ENCODE results near the gene HORMAD2. TPM values are rescaled to one million over a fixed set of nuclear protein-coding genes. Genes with fewer than 3 reads are reported as not detected.

Gene HORMAD2
- total RNA-seq, 1 donor from 2014 or later: not detected

- Mint-ChIP-seq H3K27ac (ENCODE audit: unreplicated experiment) (peak overlapping the region; percentile 38), H3K4me3 (ENCODE audit: unreplicated experiment) (no peak overlapping the region), H3K9me3 (ENCODE audit: unreplicated experiment) (no peaks in the 10 kb centered on the region), H3K36me3 (ENCODE audit: unreplicated experiment) (no peaks in the 10 kb centered on the region), H3K4me1 (ENCODE audit: unreplicated experiment) (peaks cover 45% of the 10 kb centered on the region), H3K27me3 (ENCODE audit: unreplicated experiment) (no peaks in the 10 kb centered on the region)
- TF ChIP-seq, protein P1, sequence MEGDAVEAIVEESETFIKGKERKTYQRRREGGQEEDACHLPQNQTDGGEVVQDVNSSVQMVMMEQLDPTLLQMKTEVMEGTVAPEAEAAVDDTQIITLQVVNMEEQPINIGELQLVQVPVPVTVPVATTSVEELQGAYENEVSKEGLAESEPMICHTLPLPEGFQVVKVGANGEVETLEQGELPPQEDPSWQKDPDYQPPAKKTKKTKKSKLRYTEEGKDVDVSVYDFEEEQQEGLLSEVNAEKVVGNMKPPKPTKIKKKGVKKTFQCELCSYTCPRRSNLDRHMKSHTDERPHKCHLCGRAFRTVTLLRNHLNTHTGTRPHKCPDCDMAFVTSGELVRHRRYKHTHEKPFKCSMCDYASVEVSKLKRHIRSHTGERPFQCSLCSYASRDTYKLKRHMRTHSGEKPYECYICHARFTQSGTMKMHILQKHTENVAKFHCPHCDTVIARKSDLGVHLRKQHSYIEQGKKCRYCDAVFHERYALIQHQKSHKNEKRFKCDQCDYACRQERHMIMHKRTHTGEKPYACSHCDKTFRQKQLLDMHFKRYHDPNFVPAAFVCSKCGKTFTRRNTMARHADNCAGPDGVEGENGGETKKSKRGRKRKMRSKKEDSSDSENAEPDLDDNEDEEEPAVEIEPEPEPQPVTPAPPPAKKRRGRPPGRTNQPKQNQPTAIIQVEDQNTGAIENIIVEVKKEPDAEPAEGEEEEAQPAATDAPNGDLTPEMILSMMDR (IDR thresholded peaks at IDR 0.05): no peak
- DNase-seq (ENCODE audit: extremely low spot score, unreplicated experiment): no peak
These were observed 144.0 kb downstream of the HORMAD2 start for GRCh38 chr22:30224161-30224857.

GRCh38 chr22:30225220-30225927 is 145.1 kb downstream of the HORMAD2 start:
- Mint-ChIP-seq H3K4me3 (ENCODE audit: unreplicated experiment) (no peak overlapping the region), H3K27me3 (ENCODE audit: unreplicated experiment) (no peaks in the 10 kb centered on the region)

GRCh38 chr22:30226192-30226832 is 146.0 kb downstream of the HORMAD2 start:
- TF ChIP-seq, protein P1 (IDR thresholded peaks at IDR 0.05): no peak
- H3K27ac Mint-ChIP-seq (ENCODE audit: unreplicated experiment): peak overlapping the region; percentile 65
- no peak overlapping the region for H3K4me3 Mint-ChIP-seq (ENCODE audit: unreplicated experiment)
- peaks cover 41% of the 10 kb centered on the region for H3K4me1 Mint-ChIP-seq (ENCODE audit: unreplicated experiment)
- DNase-seq (ENCODE audit: extremely low spot score, unreplicated experiment): no peak
- H3K27me3 Mint-ChIP-seq (ENCODE audit: unreplicated experiment): no peaks in the 10 kb centered on the region
- H3K9me3 Mint-ChIP-seq (ENCODE audit: unreplicated experiment): no peaks in the 10 kb centered on the region
- no peaks in the 10 kb centered on the region for H3K36me3 Mint-ChIP-seq (ENCODE audit: unreplicated experiment)

More at GRCh38 chr22:30225220-30225927, 145.1 kb downstream of the HORMAD2 start:
- H3K9me3 Mint-ChIP-seq (ENCODE audit: unreplicated experiment): no peaks in the 10 kb centered on the region
- DNase-seq (ENCODE audit: extremely low spot score, unreplicated experiment): no peak
- no peaks in the 10 kb centered on the region for H3K36me3 Mint-ChIP-seq (ENCODE audit: unreplicated experiment)
- peak overlapping the region; percentile 65 for H3K27ac Mint-ChIP-seq (ENCODE audit: unreplicated experiment)
- peaks cover 38% of the 10 kb centered on the region for H3K4me1 Mint-ChIP-seq (ENCODE audit: unreplicated experiment)
- TF ChIP-seq, protein P1 (IDR thresholded peaks at IDR 0.05): no peak

Other genes starting within 250 kb of the HORMAD2 start
- gene ASCC2, start 242.2 kb upstream of the HORMAD2 start, total RNA-seq: 47.1 and 49.4 TPM in 2 replicates
- 41.2 and 42.5 TPM in 2 replicates for gene MTMR3, start 197.3 kb upstream of the HORMAD2 start, total RNA-seq
- gene LIF, start 166.3 kb downstream of the HORMAD2 start, total RNA-seq: 13.7 and 15.5 TPM in 2 replicates
- not detected in 2 replicates for gene OSM, start 186.4 kb downstream of the HORMAD2 start, total RNA-seq
- gene CASTOR1, start 209.0 kb downstream of the HORMAD2 start, total RNA-seq: 11.8 and 12.2 TPM in 2 replicates
- gene TBC1D10A, start 246.5 kb downstream of the HORMAD2 start, total RNA-seq: 12.6 and 14.1 TPM in 2 replicates

Data from osteocyte (in vitro differentiated cells).